HUES48 (cell line): ENCODE data around the gene DHX32.

ENCODE experiments used
- H3K27ac ChIP-seq: one replicate; pipeline ENCODE4 v1.7.0; 2013; ENCODE audit warnings: low read depth, low read length, inconsistent platforms
- H3K27me3 ChIP-seq: 2 replicates; pipeline ENCODE4 v1.6.1; 2013; ENCODE audit warnings: mild to moderate bottlenecking, low read length; ENCODE audit not compliant: control insufficient read depth, insufficient read depth
- H3K36me3 ChIP-seq: 2 replicates; pipeline ENCODE4 v1.6.1; 2013; ENCODE audit warnings: low read length; ENCODE audit not compliant: control insufficient read depth, insufficient read depth
- H3K4me1 ChIP-seq: 2 replicates; pipeline ENCODE4 v1.6.1; 2013; ENCODE audit warnings: mild to moderate bottlenecking, low read length; ENCODE audit not compliant: control insufficient read depth, insufficient read depth
- H3K4me3 ChIP-seq: 2 replicates; pipeline ENCODE4 v1.5.1; 2013; ENCODE audit warnings: mild to moderate bottlenecking, low read depth, low read length
- H3K9ac ChIP-seq: 2 replicates; pipeline ENCODE4 v1.6.1; 2013; ENCODE audit warnings: mild to moderate bottlenecking, low read depth, low read length, moderate library complexity
- H3K9me3 ChIP-seq: 2 replicates; pipeline ENCODE4 v1.6.1; 2013; ENCODE audit warnings: low read length; ENCODE audit not compliant: control insufficient read depth, insufficient read depth

DHX32 gene

GRCh38 chr10:125868372-125868975 lies 12.6 kb downstream of the DHX32 start:
- Histone ChIP-seq H3K36me3 (peaks cover 16% of the 10 kb centered on the region), H3K27ac (no peak overlapping the region), H3K4me3 (no peak overlapping the region), H3K4me1 (peaks cover 3% of the 10 kb centered on the region; the same call in 1 of the 2 replicates), H3K9me3 (no peaks in the 10 kb centered on the region), H3K9ac (no peak overlapping the region), H3K27me3 (no peaks in the 10 kb centered on the region)

- no peaks in the 10 kb centered on the region for H3K9me3 ChIP-seq
- H3K27ac ChIP-seq, result no peak overlapping the region
- H3K4me1 ChIP-seq, result peaks cover 2% of the 10 kb centered on the region; the same call in 1 of the 2 replicates
- peaks cover 16% of the 10 kb centered on the region for H3K36me3 ChIP-seq
- H3K27me3 ChIP-seq, result no peaks in the 10 kb centered on the region
- no peak overlapping the region for H3K9ac ChIP-seq
- H3K4me3 ChIP-seq, result no peak overlapping the region
Measured at GRCh38 chr10:125866421-125867029, 14.6 kb downstream of the DHX32 start.

- no peak overlapping the region for H3K4me3 ChIP-seq
- H3K27ac ChIP-seq, result no peak overlapping the region
- no peaks in the 10 kb centered on the region for H3K27me3 ChIP-seq
- H3K9ac ChIP-seq, result no peak overlapping the region
- no peaks in the 10 kb centered on the region for H3K9me3 ChIP-seq
- no peaks in the 10 kb centered on the region for H3K4me1 ChIP-seq
- peaks cover 16% of the 10 kb centered on the region for H3K36me3 ChIP-seq
Measured at GRCh38 chr10:125865120-125865519, 16.0 kb downstream of the DHX32 start.

GRCh38 chr10:125859128-125859817 lies 21.8 kb downstream of the DHX32 start:
- H3K27me3 ChIP-seq, result no peaks in the 10 kb centered on the region
- peaks cover 12% of the 10 kb centered on the region for H3K36me3 ChIP-seq
- H3K27ac ChIP-seq, result no peak overlapping the region
- H3K4me3 ChIP-seq, result no peak overlapping the region
- H3K4me1 ChIP-seq, result no peaks in the 10 kb centered on the region
- H3K9me3 ChIP-seq, result no peaks in the 10 kb centered on the region
- H3K9ac ChIP-seq, result no peak overlapping the region

- Histone ChIP-seq H3K27ac (no peak overlapping the region), H3K36me3 (peaks cover 10% of the 10 kb centered on the region), H3K9me3 (no peaks in the 10 kb centered on the region), H3K4me1 (no peaks in the 10 kb centered on the region), H3K27me3 (no peaks in the 10 kb centered on the region), H3K4me3 (no peak overlapping the region), H3K9ac (no peak overlapping the region)
Measured at GRCh38 chr10:125857185-125857760, 23.8 kb downstream of the DHX32 start.

GRCh38 chr10:125852487-125852886 lies 28.6 kb downstream of the DHX32 start:
- H3K9ac ChIP-seq, result no peak overlapping the region
- no peaks in the 10 kb centered on the region for H3K9me3 ChIP-seq
- H3K4me3 ChIP-seq, result no peak overlapping the region
- no peak overlapping the region for H3K27ac ChIP-seq
- no peaks in the 10 kb centered on the region for H3K4me1 ChIP-seq
- H3K36me3 ChIP-seq, result peaks cover 30% of the 10 kb centered on the region
- H3K27me3 ChIP-seq, result no peaks in the 10 kb centered on the region

GRCh38 chr10:125850766-125851731 lies 30.0 kb downstream of the DHX32 start:
- Histone ChIP-seq H3K9ac (no peak overlapping the region), H3K4me1 (no peaks in the 10 kb centered on the region), H3K27me3 (no peaks in the 10 kb centered on the region), H3K27ac (no peak overlapping the region), H3K36me3 (peaks cover 30% of the 10 kb centered on the region), H3K4me3 (no peak overlapping the region), H3K9me3 (no peaks in the 10 kb centered on the region)

GRCh38 chr10:125849448-125849847 lies 31.6 kb downstream of the DHX32 start:
- H3K9me3 ChIP-seq, result no peaks in the 10 kb centered on the region
- H3K4me3 ChIP-seq, result no peak overlapping the region
- H3K4me1 ChIP-seq, result no peaks in the 10 kb centered on the region
- peaks cover 30% of the 10 kb centered on the region for H3K36me3 ChIP-seq
- no peaks in the 10 kb centered on the region for H3K27me3 ChIP-seq
- no peak overlapping the region for H3K9ac ChIP-seq
- no peak overlapping the region for H3K27ac ChIP-seq

- no peak overlapping the region for H3K4me3 ChIP-seq
- no peak overlapping the region for H3K9ac ChIP-seq
- no peaks in the 10 kb centered on the region for H3K9me3 ChIP-seq
- no peaks in the 10 kb centered on the region for H3K4me1 ChIP-seq
- H3K27ac ChIP-seq, result no peak overlapping the region
- H3K36me3 ChIP-seq, result peaks cover 30% of the 10 kb centered on the region
- no peaks in the 10 kb centered on the region for H3K27me3 ChIP-seq
Measured at GRCh38 chr10:125848857-125849256, 32.2 kb downstream of the DHX32 start.

- Histone ChIP-seq H3K36me3 (peaks cover 30% of the 10 kb centered on the region), H3K27me3 (no peaks in the 10 kb centered on the region), H3K4me1 (no peaks in the 10 kb centered on the region), H3K9me3 (no peaks in the 10 kb centered on the region), H3K9ac (no peak overlapping the region), H3K4me3 (no peak overlapping the region), H3K27ac (no peak overlapping the region)
Measured at GRCh38 chr10:125848371-125848770, 32.7 kb downstream of the DHX32 start.
